Suprapubic skin (tissue), 4 donors: ENCODE measurements around the gene USP7. TPM values are rescaled to one million over a fixed set of nuclear protein-coding genes. Genes with fewer than 3 reads are reported as not detected.

Experiments
- DNase-seq, 2 donors: peaks; one replicate each; pipeline ENCODE4 v3.0.0-alpha.2; 2019; ENCODE audit warnings: low spot score in 2 of 2
- H3K27ac ChIP-seq: fragments of 200-600 bp; sonication (generic); one replicate; pipeline ENCODE4 v1.5.1; 2019
- H3K27me3 ChIP-seq: fragments of 200-600 bp; sonication (generic); one replicate; pipeline ENCODE4 v1.5.1; 2019
- H3K36me3 ChIP-seq: fragments of 200-600 bp; sonication (generic); one replicate; pipeline ENCODE4 v1.5.1; 2019
- H3K4me1 ChIP-seq: fragments of 200-600 bp; sonication (generic); one replicate; pipeline ENCODE4 v1.5.1; 2019
- H3K4me3 ChIP-seq: fragments of 200-600 bp; sonication (generic); one replicate; pipeline ENCODE4 v1.5.1; 2019; ENCODE audit warnings: mild to moderate bottlenecking
- H3K9me3 ChIP-seq: fragments of 200-600 bp; sonication (generic); one replicate; pipeline ENCODE4 v1.5.1; 2019
- EP300 ChIP-seq: sonication (generic); formaldehyde crosslinking; IDR thresholded peaks from one replicate; pipeline ENCODE4 v1.6.1; 2017; ENCODE audit warnings: antibody characterized with exemption
- POLR2A ChIP-seq, 2 donors: fragments of 450-650 bp; IDR thresholded peaks; one replicate each; pipeline ENCODE4 v1.6.1; 2017; ENCODE audit warnings: antibody characterized with exemption in 2 of 2, mild to moderate bottlenecking in 2 of 2, moderate library complexity in 2 of 2
- POLR2AphosphoS5 ChIP-seq, 3 donors: sonication (generic); formaldehyde crosslinking; IDR thresholded peaks; one replicate each; pipeline ENCODE4 v1.6.1; 2017; ENCODE audit warnings: antibody characterized with exemption in 3 of 3
- WGBS: methylation state at CpG from one replicate; pipeline ENCODE4 v1.1.5; 2018; 5-methylcytosine and 5-hydroxymethylcytosine counted together
- total RNA-seq, 4 donors: library from RNA; depleted of rRNA; stranded (reverse); fragments of >200 nt; gene quantifications; one replicate each; pipeline ENCODE4 v1.1.0, GENCODE V29; 2016
- TF ChIP-seq, protein P1 (sequence below), 2 donors: fragments of 200-600 bp in 1 of 2; fragments of 450-650 bp in 1 of 2; sonication (generic) in 1 of 2; IDR thresholded peaks; one replicate each; pipeline ENCODE4 v1.5.1; 2016 to 2019; ENCODE audit warnings: antibody characterized with exemption in 2 of 2, mild to moderate bottlenecking in 1 of 2, moderate library complexity in 1 of 2

The USP7 gene
- total RNA-seq, 4 donors from 2014 or later = 94.7 to 135 (median 119) TPM

DNA sequence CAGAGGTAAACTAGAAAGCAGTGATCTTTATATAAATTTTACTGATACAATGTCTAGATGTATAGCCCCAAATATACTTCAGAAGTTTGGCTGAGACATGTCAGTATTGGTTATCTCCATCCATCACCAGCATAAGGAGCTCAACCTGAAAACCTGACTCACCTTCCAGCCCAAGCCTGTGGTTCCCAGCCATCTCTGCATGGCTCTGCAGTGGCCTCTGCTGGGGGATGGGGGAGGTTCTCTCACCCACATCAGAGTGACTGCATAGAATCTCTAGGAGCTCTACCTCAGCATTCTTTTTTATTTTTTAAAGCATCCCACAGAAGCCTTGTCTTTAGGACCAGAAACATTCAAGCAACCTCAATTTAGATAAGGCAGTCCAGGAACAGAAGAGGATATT, 27.3 kb downstream of the USP7 start:
- H3K4me3 ChIP-seq = no peak overlapping the region
- H3K9me3 ChIP-seq = no peaks in the 10 kb centered on the region
- no peak overlapping the region for H3K27ac ChIP-seq
- TF ChIP-seq POLR2AphosphoS5 (IDR thresholded peaks at IDR 0.05) = no peak
- TF ChIP-seq, protein P1, sequence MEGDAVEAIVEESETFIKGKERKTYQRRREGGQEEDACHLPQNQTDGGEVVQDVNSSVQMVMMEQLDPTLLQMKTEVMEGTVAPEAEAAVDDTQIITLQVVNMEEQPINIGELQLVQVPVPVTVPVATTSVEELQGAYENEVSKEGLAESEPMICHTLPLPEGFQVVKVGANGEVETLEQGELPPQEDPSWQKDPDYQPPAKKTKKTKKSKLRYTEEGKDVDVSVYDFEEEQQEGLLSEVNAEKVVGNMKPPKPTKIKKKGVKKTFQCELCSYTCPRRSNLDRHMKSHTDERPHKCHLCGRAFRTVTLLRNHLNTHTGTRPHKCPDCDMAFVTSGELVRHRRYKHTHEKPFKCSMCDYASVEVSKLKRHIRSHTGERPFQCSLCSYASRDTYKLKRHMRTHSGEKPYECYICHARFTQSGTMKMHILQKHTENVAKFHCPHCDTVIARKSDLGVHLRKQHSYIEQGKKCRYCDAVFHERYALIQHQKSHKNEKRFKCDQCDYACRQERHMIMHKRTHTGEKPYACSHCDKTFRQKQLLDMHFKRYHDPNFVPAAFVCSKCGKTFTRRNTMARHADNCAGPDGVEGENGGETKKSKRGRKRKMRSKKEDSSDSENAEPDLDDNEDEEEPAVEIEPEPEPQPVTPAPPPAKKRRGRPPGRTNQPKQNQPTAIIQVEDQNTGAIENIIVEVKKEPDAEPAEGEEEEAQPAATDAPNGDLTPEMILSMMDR (IDR thresholded peaks at IDR 0.05) = peak; percentile 33 to 57
- H3K27me3 ChIP-seq = no peaks in the 10 kb centered on the region
- H3K4me1 ChIP-seq = peaks cover 36% of the 10 kb centered on the region
- no peak for DNase-seq
- H3K36me3 ChIP-seq = no peaks in the 10 kb centered on the region

DNA sequence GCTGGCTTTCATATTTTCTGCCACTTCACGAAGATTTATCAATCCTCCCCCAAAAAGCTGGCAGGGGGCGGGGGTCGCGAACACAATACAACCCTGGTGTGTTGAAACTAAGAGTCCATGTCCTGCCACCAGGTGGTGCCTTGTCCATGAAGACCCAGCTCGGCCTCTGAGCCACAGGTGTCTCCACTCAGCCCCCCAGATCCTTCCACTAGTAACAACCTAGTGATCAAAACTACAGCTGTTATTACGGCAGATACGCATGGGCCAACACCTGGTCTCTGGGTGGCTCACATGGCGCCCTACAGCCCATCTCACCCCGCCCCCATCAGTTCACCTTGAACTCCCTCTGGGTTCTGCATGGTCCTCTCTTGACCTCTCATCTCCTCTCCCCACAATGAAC, 27.7 kb downstream of the USP7 start:
- Histone ChIP-seq H3K27ac (no peak overlapping the region), H3K36me3 (no peaks in the 10 kb centered on the region), H3K4me1 (peaks cover 36% of the 10 kb centered on the region), H3K27me3 (no peaks in the 10 kb centered on the region), H3K9me3 (no peaks in the 10 kb centered on the region), H3K4me3 (no peak overlapping the region)
- WGBS = 93% methylated on average over 9 of the region's 9 CpGs
- TF ChIP-seq POLR2AphosphoS5 (IDR thresholded peaks at IDR 0.05) (no peak), EP300 (no peak), POLR2A (IDR thresholded peaks at IDR 0.05) (no peak)
- TF ChIP-seq, protein P1 (IDR thresholded peaks at IDR 0.05) = no peak
- no peak for DNase-seq

DNA sequence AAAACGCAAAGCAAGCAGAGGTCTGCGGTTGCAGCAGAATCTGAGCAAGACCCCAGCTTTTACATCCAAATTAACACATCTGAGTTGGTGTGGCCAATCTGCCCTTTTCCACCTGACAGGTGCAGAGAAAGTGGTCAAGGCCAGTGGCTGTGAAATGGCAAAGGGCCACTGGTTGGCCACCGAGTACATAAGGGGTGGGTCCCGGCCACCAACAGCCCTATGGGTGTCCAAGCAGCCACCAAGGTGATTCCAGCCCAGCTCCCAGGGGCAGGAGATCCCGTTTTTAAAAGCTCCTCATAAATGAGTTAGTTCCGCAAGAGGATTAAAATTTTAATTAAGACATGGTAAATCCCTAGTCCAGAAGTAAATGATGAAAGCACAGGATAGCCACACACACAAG, 29.1 kb downstream of the USP7 start:
- H3K27ac ChIP-seq = no peak overlapping the region
- H3K27me3 ChIP-seq = no peaks in the 10 kb centered on the region
- H3K4me3 ChIP-seq = no peak overlapping the region
- DNase-seq = no peak
- TF ChIP-seq POLR2AphosphoS5 (IDR thresholded peaks at IDR 0.05) (no peak), POLR2A (IDR thresholded peaks at IDR 0.05) (no peak), EP300 (no peak)
- TF ChIP-seq, protein P1 (IDR thresholded peaks at IDR 0.05) = no peak
- peaks cover 31% of the 10 kb centered on the region for H3K4me1 ChIP-seq
- WGBS = 82% methylated on average over 6 of the region's 6 CpGs
- H3K36me3 ChIP-seq = peaks cover 3% of the 10 kb centered on the region
- H3K9me3 ChIP-seq = no peaks in the 10 kb centered on the region

DNA sequence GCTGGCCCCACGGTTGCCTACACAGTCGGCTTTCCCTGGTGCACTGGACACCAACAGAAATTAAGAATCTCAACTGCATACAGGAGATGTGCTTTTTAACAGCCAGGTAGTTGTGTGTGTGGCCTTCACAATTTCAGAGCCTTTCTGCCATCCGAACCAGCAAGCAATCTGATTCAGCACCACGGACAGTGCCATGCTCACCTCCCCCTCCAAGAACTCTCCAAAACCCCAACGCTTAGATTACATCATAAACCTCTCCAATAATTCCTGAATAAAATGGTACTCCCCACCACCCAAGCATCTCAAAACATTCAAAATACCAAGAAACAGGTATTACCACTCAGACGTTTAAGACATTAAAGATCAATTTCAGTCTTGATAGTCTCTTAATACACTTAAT, 31.8 kb downstream of the USP7 start:
- Histone ChIP-seq H3K27ac (no peak overlapping the region), H3K36me3 (peaks cover 21% of the 10 kb centered on the region), H3K9me3 (no peaks in the 10 kb centered on the region), H3K4me3 (no peak overlapping the region), H3K4me1 (peaks cover 19% of the 10 kb centered on the region), H3K27me3 (no peaks in the 10 kb centered on the region)
- 40% methylated on average over 6 of the region's 6 CpGs for WGBS
- TF ChIP-seq POLR2A (IDR thresholded peaks at IDR 0.05) = no peak
- TF ChIP-seq, protein P1 (IDR thresholded peaks at IDR 0.05) = no peak
- TF ChIP-seq POLR2AphosphoS5 (IDR thresholded peaks at IDR 0.05) = no peak
- no peak for TF ChIP-seq EP300
- DNase-seq = no peak

DNA sequence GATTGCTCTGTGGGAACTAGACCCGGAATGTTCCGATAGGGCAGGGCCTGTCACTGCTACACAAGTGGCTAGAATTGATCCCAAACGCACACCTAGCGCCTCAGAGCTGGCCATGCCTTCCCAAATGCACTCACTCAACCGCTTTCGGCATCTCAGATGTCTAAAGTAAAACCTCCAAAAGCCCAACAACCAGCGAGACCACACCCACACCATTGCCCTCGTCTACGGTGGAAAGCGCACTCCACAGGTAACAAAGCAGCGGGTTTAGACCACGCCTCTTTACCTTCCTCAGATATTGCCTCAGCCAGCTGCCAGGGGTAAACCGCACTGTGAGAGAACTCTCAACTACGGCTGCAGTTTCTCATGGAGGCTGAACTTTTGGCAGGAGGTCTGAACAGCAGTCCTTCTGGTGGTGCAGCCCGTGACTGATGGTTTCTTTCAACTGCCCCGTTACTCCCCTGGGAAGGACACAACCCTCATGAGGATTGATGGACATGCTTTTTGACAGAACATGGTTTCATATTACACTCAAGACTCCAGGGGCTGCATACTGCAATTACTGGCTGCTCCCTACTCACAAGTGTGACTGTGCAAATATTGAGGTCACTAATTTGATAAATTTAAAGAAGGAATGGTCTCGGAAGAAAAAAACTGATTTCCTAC, 34.5 kb downstream of the USP7 start:
- peaks cover 15% of the 10 kb centered on the region for H3K4me1 ChIP-seq
- H3K9me3 ChIP-seq = no peaks in the 10 kb centered on the region
- TF ChIP-seq POLR2AphosphoS5 (IDR thresholded peaks at IDR 0.05) (no peak), EP300 (no peak), POLR2A (IDR thresholded peaks at IDR 0.05) (no peak)
- TF ChIP-seq, protein P1 (IDR thresholded peaks at IDR 0.05) = no peak
- H3K4me3 ChIP-seq = no peak overlapping the region
- DNase-seq = no peak
- H3K27ac ChIP-seq = no peak overlapping the region
- H3K36me3 ChIP-seq = peaks cover 24% of the 10 kb centered on the region
- H3K27me3 ChIP-seq = no peaks in the 10 kb centered on the region
- WGBS = 93% methylated on average over 17 of the region's 17 CpGs
